ENCODE measurements around the gene MACROD2. TPM values are rescaled to one million over a fixed set of nuclear protein-coding genes. Genes with fewer than 3 reads are reported as not detected.

Gene MACROD2
- total and polyA plus RNA-seq, 4 donors = 13.0 to 67.1 (median 20.7) TPM

GRCh38 chr20:15018966-15019365, 1023.6 kb downstream of the MACROD2 start:
- Histone ChIP-seq H3K27ac (ENCODE audit: low read depth in 1 of 2, low read length in 1 of 2) (no peak overlapping the region), H3K9ac (ENCODE audit: insufficient read depth in 1 of 2, low read length in 2 of 2) (no peak overlapping the region), H3K27me3 (ENCODE audit: control insufficient read depth in 3 of 3, insufficient read depth in 3 of 3, low read length in 2 of 3) (no peaks in the 10 kb centered on the region), H3K4me3 (no peak overlapping the region), H3K9me3 (ENCODE audit: control insufficient read depth in 4 of 4, insufficient read depth in 3 of 4, low read length in 3 of 4) (peaks cover 0 to 2% (median 0%) of the 10 kb centered on the region in 4 donors), H3K4me1 (ENCODE audit: control insufficient read depth in 5 of 5, insufficient read depth in 5 of 5, low read length in 5 of 5) (no peaks in the 10 kb centered on the region), H3K36me3 (ENCODE audit: control insufficient read depth in 4 of 4, insufficient read depth in 4 of 4, low read length in 4 of 4) (no peaks in the 10 kb centered on the region)
- no peak for TF ChIP-seq CTCF (IDR thresholded peaks at IDR 0.05; ENCODE audit: control extremely low read depth, extremely low read depth)
- 94 to 95% methylated on average over 11 of the region's 11 CpGs for WGBS, 2 donors
- ATAC-seq (ENCODE audit: insufficient read depth, low FRiP score) (no peak), DNase-seq (no peak)

GRCh38 chr20:15020845-15021244, 1025.5 kb downstream of the MACROD2 start:
- no peak for TF ChIP-seq CTCF (IDR thresholded peaks at IDR 0.05; ENCODE audit: control extremely low read depth, extremely low read depth)
- DNase-seq = no peak
- Histone ChIP-seq H3K9ac (ENCODE audit: insufficient read depth in 1 of 2, low read length in 2 of 2) (no peak overlapping the region), H3K27me3 (ENCODE audit: control insufficient read depth in 3 of 3, insufficient read depth in 3 of 3, low read length in 2 of 3) (no peaks in the 10 kb centered on the region), H3K36me3 (ENCODE audit: control insufficient read depth in 4 of 4, insufficient read depth in 4 of 4, low read length in 4 of 4) (no peaks in the 10 kb centered on the region), H3K9me3 (ENCODE audit: control insufficient read depth in 4 of 4, insufficient read depth in 3 of 4, low read length in 3 of 4) (peaks cover 0 to 2% (median 0%) of the 10 kb centered on the region in 4 donors), H3K27ac (ENCODE audit: low read depth in 1 of 2, low read length in 1 of 2) (no peak overlapping the region), H3K4me3 (no peak overlapping the region), H3K4me1 (ENCODE audit: control insufficient read depth in 5 of 5, insufficient read depth in 5 of 5, low read length in 5 of 5) (no peaks in the 10 kb centered on the region)
- WGBS, 2 donors = 92% methylated on average over 9 of the region's 9 CpGs
- ATAC-seq (ENCODE audit: insufficient read depth, low FRiP score) = no peak

GRCh38 chr20:15022921-15023320, 1027.6 kb downstream of the MACROD2 start:
- H3K9me3 ChIP-seq (ENCODE audit: control insufficient read depth in 4 of 4, insufficient read depth in 3 of 4, low read length in 3 of 4) = no peaks in the 10 kb centered on the region
- TF ChIP-seq CTCF (IDR thresholded peaks at IDR 0.05; ENCODE audit: control extremely low read depth, extremely low read depth) = no peak
- ATAC-seq (ENCODE audit: insufficient read depth, low FRiP score) = no peak

GRCh38 chr20:15026759-15027158, 1031.4 kb downstream of the MACROD2 start:
- WGBS, 2 donors = 96 to 100% methylated on average over 1 of the region's 1 CpG
- TF ChIP-seq CTCF (IDR thresholded peaks at IDR 0.05; ENCODE audit: control extremely low read depth, extremely low read depth) = no peak
- Histone ChIP-seq H3K36me3 (ENCODE audit: control insufficient read depth in 4 of 4, insufficient read depth in 4 of 4, low read length in 4 of 4) (no peaks in the 10 kb centered on the region), H3K4me3 (no peak overlapping the region), H3K9ac (ENCODE audit: insufficient read depth in 1 of 2, low read length in 2 of 2) (no peak overlapping the region), H3K27me3 (ENCODE audit: control insufficient read depth in 3 of 3, insufficient read depth in 3 of 3, low read length in 2 of 3) (no peaks in the 10 kb centered on the region), H3K27ac (ENCODE audit: low read depth in 1 of 2, low read length in 1 of 2) (no peak overlapping the region), H3K9me3 (ENCODE audit: control insufficient read depth in 4 of 4, insufficient read depth in 3 of 4, low read length in 3 of 4) (peaks cover 0 to 13% (median 0%) of the 10 kb centered on the region in 4 donors), H3K4me1 (ENCODE audit: control insufficient read depth in 5 of 5, insufficient read depth in 5 of 5, low read length in 5 of 5) (peaks cover 0 to 1% (median 0%) of the 10 kb centered on the region in 5 donors)
- ATAC-seq (ENCODE audit: insufficient read depth, low FRiP score) (no peak), DNase-seq (no peak)

More at GRCh38 chr20:15022921-15023320, 1027.6 kb downstream of the MACROD2 start:
- Histone ChIP-seq H3K36me3 (ENCODE audit: control insufficient read depth in 4 of 4, insufficient read depth in 4 of 4, low read length in 4 of 4) (no peaks in the 10 kb centered on the region), H3K4me1 (ENCODE audit: control insufficient read depth in 5 of 5, insufficient read depth in 5 of 5, low read length in 5 of 5) (no peaks in the 10 kb centered on the region), H3K27ac (ENCODE audit: low read depth in 1 of 2, low read length in 1 of 2) (no peak overlapping the region), H3K27me3 (ENCODE audit: control insufficient read depth in 3 of 3, insufficient read depth in 3 of 3, low read length in 2 of 3) (no peaks in the 10 kb centered on the region), H3K4me3 (no peak overlapping the region), H3K9ac (ENCODE audit: insufficient read depth in 1 of 2, low read length in 2 of 2) (no peak overlapping the region)
- DNase-seq = no peak

Measured in lung (tissue), 12 donors.